Natural killer cell (primary cell): ENCODE measurements around the gene OR1L8. TPM values are rescaled to one million over a fixed set of nuclear protein-coding genes. Genes with fewer than 3 reads are reported as not detected.

Experiments used
- ATAC-seq, 3 donors: fragments of 150-1000 bp in 2 of 3; fragments of 200-7000 bp in 1 of 3; cut with Tn5 transposase; 1 replicate in 1 of 3; 2 replicates in 2 of 3; pipeline ENCODE4 v1.10.0; 2021; ENCODE audit warnings: mild to moderate bottlenecking in 2 of 3, moderate library complexity in 2 of 3
- DNase-seq, 2 donors: peaks; one replicate each; pipeline versions ENCODE4 v3.0.0 to v3.0.0-alpha.2; 2013 to 2021; ENCODE audit warnings: mixed read lengths in 1 of 2
- H3K27ac ChIP-seq: one replicate; pipeline ENCODE4 v1.5.1; 2013; ENCODE audit warnings: mild to moderate bottlenecking, low read length
- H3K27me3 ChIP-seq: one replicate; pipeline ENCODE4 v1.6.1; 2013; ENCODE audit warnings: low read length; ENCODE audit not compliant: control insufficient read depth, insufficient read depth
- H3K36me3 ChIP-seq: one replicate; pipeline ENCODE4 v1.6.1; 2013; ENCODE audit warnings: low read length; ENCODE audit not compliant: control insufficient read depth, insufficient read depth
- H3K4me1 ChIP-seq: one replicate; pipeline ENCODE4 v1.6.1; 2013; ENCODE audit warnings: low read length; ENCODE audit not compliant: control insufficient read depth, insufficient read depth
- H3K4me3 ChIP-seq: one replicate; pipeline ENCODE4 v1.5.1; 2013; ENCODE audit warnings: low read length
- H3K9me3 ChIP-seq: one replicate; pipeline ENCODE4 v1.6.1; 2013; ENCODE audit warnings: low read length; ENCODE audit not compliant: control insufficient read depth, insufficient read depth
- H3K27ac Mint-ChIP-seq, 2 donors: one replicate each; pipeline ENCODE4 v1.8.0; 2022; ENCODE audit warnings: mild to moderate bottlenecking in 2 of 2, mixed read lengths in 2 of 2, moderate library complexity in 1 of 2
- H3K27me3 Mint-ChIP-seq, 2 donors: one replicate each; pipeline ENCODE4 v1.8.0; 2022; ENCODE audit warnings: low read depth in 2 of 2, mixed read lengths in 2 of 2
- H3K36me3 Mint-ChIP-seq: one replicate; pipeline ENCODE4 v1.8.0; 2022; ENCODE audit warnings: mixed read lengths
- H3K4me1 Mint-ChIP-seq, 2 donors: one replicate each; pipeline ENCODE4 v1.8.0; 2022; ENCODE audit warnings: mixed read lengths in 2 of 2
- H3K4me3 Mint-ChIP-seq: one replicate; pipeline ENCODE4 v1.8.0; 2022; ENCODE audit warnings: mild to moderate bottlenecking, moderate library complexity, mixed read lengths
- H3K9me3 Mint-ChIP-seq, 2 donors: one replicate each; pipeline ENCODE4 v1.8.0; 2022; ENCODE audit warnings: mixed read lengths in 2 of 2
- WGBS: methylation state at CpG from one replicate; pipeline ENCODE4 v1.1.7; 2013; ENCODE audit warnings: missing lambda C conversion rate; ENCODE audit not compliant: insufficient coverage; 5-methylcytosine and 5-hydroxymethylcytosine counted together
- intact Hi-C: fragments of 100-400 bp; cut with micrococcal nuclease; formaldehyde crosslinking; loops from one replicate; pipeline ENCODE4 v1.14.2; 2022
- total RNA-seq, 4 donors: library from RNA; stranded (reverse); fragments of 120-200 nt in 1 of 4; gene quantifications; one replicate each; pipeline versions ENCODE4 v1.2.3 to v1.2.4, GENCODE V29; 2013 to 2022
- TF ChIP-seq, protein P1 (sequence below): fragments of 200-600 bp; IDR thresholded peaks from one replicate; pipeline ENCODE4 v1.8.0; 2022; ENCODE audit warnings: antibody characterized with exemption

OR1L8 gene
- total RNA-seq, 3 donors from 2014 or later (not counting 1 experiment from before 2014, with no cell fraction given) = 0.40 TPM; not detected in 2

DNA sequence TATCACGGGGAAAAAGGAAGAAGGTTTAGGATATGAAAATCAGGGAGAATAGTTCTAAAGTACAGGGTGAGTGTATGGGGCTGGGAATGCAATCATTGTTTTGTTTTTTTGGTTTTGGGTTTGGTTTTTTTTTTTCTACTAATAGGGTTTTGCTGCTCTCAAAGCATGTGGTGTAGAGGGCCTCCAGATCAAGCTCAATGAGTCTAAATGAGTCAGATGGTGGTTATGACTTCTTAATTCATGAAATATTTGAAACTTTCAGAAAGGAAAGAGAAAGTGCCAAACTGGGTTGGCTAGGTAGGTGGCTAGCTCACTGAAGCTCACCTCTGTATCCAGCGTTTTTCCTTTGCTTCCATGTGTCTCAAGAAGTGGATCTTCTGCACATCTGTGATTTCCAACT lies 10.7 kb downstream of the OR1L8 start:
- peaks cover 0 to 3% of the 10 kb centered on the region in 2 donors for H3K27me3 Mint-ChIP-seq
- no peak overlapping the region for H3K4me3 ChIP-seq
- 89% methylated on average over 2 of the region's 2 CpGs for WGBS
- DNase-seq (no peak), ATAC-seq (no peak)
- no peak overlapping the region for H3K27ac Mint-ChIP-seq
- no peaks in the 10 kb centered on the region for H3K36me3 Mint-ChIP-seq
- H3K27ac ChIP-seq = no peak overlapping the region
- intact Hi-C loops = no loop called here
- no peak overlapping the region for H3K4me3 Mint-ChIP-seq
- TF ChIP-seq, protein P1, sequence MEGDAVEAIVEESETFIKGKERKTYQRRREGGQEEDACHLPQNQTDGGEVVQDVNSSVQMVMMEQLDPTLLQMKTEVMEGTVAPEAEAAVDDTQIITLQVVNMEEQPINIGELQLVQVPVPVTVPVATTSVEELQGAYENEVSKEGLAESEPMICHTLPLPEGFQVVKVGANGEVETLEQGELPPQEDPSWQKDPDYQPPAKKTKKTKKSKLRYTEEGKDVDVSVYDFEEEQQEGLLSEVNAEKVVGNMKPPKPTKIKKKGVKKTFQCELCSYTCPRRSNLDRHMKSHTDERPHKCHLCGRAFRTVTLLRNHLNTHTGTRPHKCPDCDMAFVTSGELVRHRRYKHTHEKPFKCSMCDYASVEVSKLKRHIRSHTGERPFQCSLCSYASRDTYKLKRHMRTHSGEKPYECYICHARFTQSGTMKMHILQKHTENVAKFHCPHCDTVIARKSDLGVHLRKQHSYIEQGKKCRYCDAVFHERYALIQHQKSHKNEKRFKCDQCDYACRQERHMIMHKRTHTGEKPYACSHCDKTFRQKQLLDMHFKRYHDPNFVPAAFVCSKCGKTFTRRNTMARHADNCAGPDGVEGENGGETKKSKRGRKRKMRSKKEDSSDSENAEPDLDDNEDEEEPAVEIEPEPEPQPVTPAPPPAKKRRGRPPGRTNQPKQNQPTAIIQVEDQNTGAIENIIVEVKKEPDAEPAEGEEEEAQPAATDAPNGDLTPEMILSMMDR = no peak
- no peaks in the 10 kb centered on the region for H3K4me1 Mint-ChIP-seq
- H3K9me3 ChIP-seq = no peaks in the 10 kb centered on the region
- no peaks in the 10 kb centered on the region for H3K9me3 Mint-ChIP-seq
- no peaks in the 10 kb centered on the region for H3K36me3 ChIP-seq
- H3K4me1 ChIP-seq = no peaks in the 10 kb centered on the region
- no peaks in the 10 kb centered on the region for H3K27me3 ChIP-seq

DNA sequence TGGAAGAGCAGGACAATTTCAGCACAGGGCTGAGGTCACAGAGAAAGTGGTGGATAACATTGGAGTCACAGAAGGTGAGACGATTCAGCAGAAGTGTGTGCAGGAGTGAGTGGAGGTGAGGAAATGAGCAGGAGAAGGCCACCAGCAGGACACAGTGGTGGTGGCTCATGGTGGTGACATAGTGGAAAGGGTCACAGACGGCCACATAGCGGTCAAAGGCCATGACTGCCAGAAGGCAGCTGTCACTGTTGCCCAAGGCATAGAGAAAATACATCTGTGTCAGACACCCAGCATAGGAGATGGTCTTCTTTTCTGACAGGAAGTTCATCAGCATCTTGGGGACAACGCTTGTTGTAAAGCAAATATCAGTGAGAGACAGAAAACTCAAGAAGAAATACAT lies 15.3 kb downstream of the OR1L8 start:
- Mint-ChIP-seq H3K36me3 (no peaks in the 10 kb centered on the region), H3K4me3 (no peak overlapping the region), H3K27ac (no peak overlapping the region), H3K27me3 (peaks cover 0 to under 1% of the 10 kb centered on the region in 2 donors), H3K9me3 (no peaks in the 10 kb centered on the region), H3K4me1 (no peaks in the 10 kb centered on the region)
- no peaks in the 10 kb centered on the region for H3K9me3 ChIP-seq
- DNase-seq (no peak), ATAC-seq (no peak)
- intact Hi-C loops = no loop called here
- no peaks in the 10 kb centered on the region for H3K4me1 ChIP-seq
- peaks cover 5% of the 10 kb centered on the region for H3K27me3 ChIP-seq
- H3K4me3 ChIP-seq = no peak overlapping the region
- TF ChIP-seq, protein P1 = no peak
- H3K36me3 ChIP-seq = no peaks in the 10 kb centered on the region
- H3K27ac ChIP-seq = no peak overlapping the region
- 88% methylated on average over 4 of the region's 4 CpGs for WGBS

DNA sequence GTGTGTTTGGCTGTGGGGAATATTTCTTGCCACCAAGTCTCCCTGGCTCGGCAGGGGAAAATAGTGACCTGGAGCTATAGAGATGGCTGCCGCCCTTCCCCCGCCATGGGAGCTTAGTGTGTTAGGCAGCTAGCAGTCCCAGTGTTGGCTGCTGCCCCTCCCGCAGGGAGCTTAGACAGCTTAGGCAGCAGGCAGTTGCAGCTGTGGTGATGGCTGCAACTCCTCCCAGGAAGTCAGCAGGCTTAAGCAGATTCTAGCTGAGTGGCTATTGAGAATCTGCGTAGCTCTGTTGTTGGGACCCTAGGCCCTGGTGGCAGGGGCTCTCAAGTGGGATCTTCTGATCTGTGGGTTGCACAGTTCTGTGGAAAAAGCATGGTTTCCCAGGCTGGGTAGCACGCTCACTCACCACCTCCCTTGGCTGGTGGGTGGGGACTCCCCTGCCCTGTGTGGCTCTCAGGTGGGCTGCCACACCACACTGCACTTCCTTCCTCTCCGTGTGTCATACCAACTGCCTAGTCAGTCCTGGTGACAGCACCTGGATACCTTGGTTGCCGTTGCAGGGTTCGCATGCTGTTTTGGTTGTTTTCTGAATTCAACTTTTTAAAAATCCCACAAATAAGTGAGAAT lies 20.9 kb downstream of the OR1L8 start:
- peaks cover 2 to 3% of the 10 kb centered on the region in 2 donors for H3K9me3 Mint-ChIP-seq
- peaks cover 5% of the 10 kb centered on the region for H3K27me3 ChIP-seq
- H3K27ac Mint-ChIP-seq = no peak overlapping the region
- H3K9me3 ChIP-seq = no peaks in the 10 kb centered on the region
- H3K27me3 Mint-ChIP-seq = peaks cover 11 to 12% of the 10 kb centered on the region in 2 donors
- no peaks in the 10 kb centered on the region for H3K36me3 Mint-ChIP-seq
- intact Hi-C loops = no loop called here
- TF ChIP-seq, protein P1 = no peak
- no peak for ATAC-seq
- H3K36me3 ChIP-seq = no peaks in the 10 kb centered on the region
- H3K4me1 Mint-ChIP-seq = no peaks in the 10 kb centered on the region
- H3K4me3 ChIP-seq = no peak overlapping the region
- peak in 1 of 2 donors; percentile 16 for DNase-seq
- no peaks in the 10 kb centered on the region for H3K4me1 ChIP-seq
- no peak overlapping the region for H3K4me3 Mint-ChIP-seq
- no peak overlapping the region for H3K27ac ChIP-seq
- 54% methylated on average over 9 of the region's 9 CpGs for WGBS

DNA sequence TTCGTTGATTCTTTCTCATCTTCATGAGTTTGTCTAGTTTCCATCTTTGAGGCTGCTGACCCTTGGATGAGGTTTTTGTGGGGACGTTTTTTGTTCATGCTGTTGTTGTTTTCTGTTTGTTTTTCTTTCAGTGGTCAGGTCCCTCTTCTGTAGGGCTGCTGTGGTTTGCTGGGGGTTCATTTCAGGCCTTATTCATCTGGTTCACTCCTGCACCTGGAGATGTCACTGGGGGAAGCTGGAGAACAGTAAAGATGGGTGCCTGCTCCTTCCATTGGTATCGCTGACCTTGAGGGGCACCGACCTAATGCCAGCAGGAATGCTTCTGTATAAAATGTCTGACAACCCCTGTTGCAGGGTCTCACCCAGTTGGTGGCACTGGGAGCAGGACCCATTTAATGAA lies 21.7 kb downstream of the OR1L8 start:
- Mint-ChIP-seq H3K36me3 (no peaks in the 10 kb centered on the region), H3K9me3 (peaks cover 2 to 3% of the 10 kb centered on the region in 2 donors), H3K4me1 (no peaks in the 10 kb centered on the region), H3K27me3 (peaks cover 11 to 12% of the 10 kb centered on the region in 2 donors), H3K27ac (no peak overlapping the region), H3K4me3 (no peak overlapping the region)
- TF ChIP-seq, protein P1 = no peak
- H3K4me3 ChIP-seq = no peak overlapping the region
- intact Hi-C loops = no loop called here
- H3K27ac ChIP-seq = no peak overlapping the region
- no peak for DNase-seq
- H3K9me3 ChIP-seq = no peaks in the 10 kb centered on the region
- 77% methylated on average over 4 of the region's 4 CpGs for WGBS
- H3K36me3 ChIP-seq = no peaks in the 10 kb centered on the region
- H3K27me3 ChIP-seq = peaks cover 5% of the 10 kb centered on the region
- no peak for ATAC-seq
- H3K4me1 ChIP-seq = no peaks in the 10 kb centered on the region
